GM23338 (cell line): ENCODE data around the gene OTUD4. TPM values are rescaled to one million over a fixed set of nuclear protein-coding genes. Genes with fewer than 3 reads are reported as not detected.
A peak's percentile ranks its signal among the peaks of the same experiment; 100 is the strongest.
"Not testable (repeated sequence)": the region's sequence is repeated elsewhere in the genome, so short reads cannot be mapped to it uniquely, and the experiment has no call there.

Experiments used
- ATAC-seq: fragments of 200-7000 bp; cut with Tn5 transposase; 3 replicates; pipeline ENCODE4 v1.9.1; 2020
- DNase-seq: peaks from one replicate; pipeline ENCODE4 v3.0.0-alpha.2; 2015; ENCODE audit warnings: low spot score
- H2AFZ ChIP-seq: fragments of 200-600 bp; sonication (generic); 2 replicates; pipeline ENCODE4 v1.8.0; 2016; ENCODE audit warnings: antibody characterized with exemption, mild to moderate bottlenecking, moderate library complexity
- H3F3A ChIP-seq: fragments of 200-600 bp; sonication (generic); replicated peaks from 2 replicates; pipeline ENCODE4 v1.8.0; 2017; ENCODE audit warnings: antibody characterized with exemption, mixed run types, low read depth
- H3K27ac ChIP-seq: fragments of 200-600 bp; sonication (generic); 2 replicates; pipeline ENCODE4 v1.6.1; 2016; ENCODE audit warnings: low read depth
- H3K27me3 ChIP-seq: fragments of 200-600 bp; sonication (generic); 2 replicates; pipeline ENCODE4 v1.8.0; 2016; ENCODE audit warnings: mild to moderate bottlenecking, mixed run types, moderate library complexity; ENCODE audit not compliant: insufficient read depth
- H3K36me3 ChIP-seq: fragments of 200-600 bp; sonication (generic); 2 replicates; pipeline ENCODE4 v1.8.0; 2016; ENCODE audit warnings: mild to moderate bottlenecking; ENCODE audit not compliant: insufficient read depth
- H3K4me1 ChIP-seq: fragments of 200-600 bp; sonication (generic); 2 replicates; pipeline ENCODE4 v1.8.0; 2016; ENCODE audit warnings: mild to moderate bottlenecking, moderate library complexity; ENCODE audit not compliant: insufficient read depth
- H3K4me2 ChIP-seq: fragments of 200-600 bp; sonication (generic); 2 replicates; pipeline ENCODE4 v1.7.1; 2017; ENCODE audit warnings: mixed run types
- H3K4me3 ChIP-seq: fragments of 200-600 bp; sonication (generic); 2 replicates; pipeline ENCODE4 v1.6.1; 2016; ENCODE audit warnings: mixed run types
- H3K79me2 ChIP-seq: fragments of 200-600 bp; sonication (generic); replicated peaks from 2 replicates; pipeline ENCODE4 v1.8.0; 2017; ENCODE audit warnings: mild to moderate bottlenecking; ENCODE audit not compliant: insufficient read depth
- H3K9me2 ChIP-seq: fragments of 200-600 bp; sonication (generic); 2 replicates; pipeline ENCODE4 v1.8.0; 2017; ENCODE audit not compliant: insufficient read depth
- H4K20me1 ChIP-seq: fragments of 200-600 bp; sonication (generic); replicated peaks from 2 replicates; pipeline ENCODE4 v1.8.0; 2017; ENCODE audit warnings: mild to moderate bottlenecking; ENCODE audit not compliant: insufficient read depth
- H3K27ac Mint-ChIP-seq: 2 replicates; pipeline ENCODE4 v1.8.0; 2020; ENCODE audit warnings: inconsistent platforms, mild to moderate bottlenecking, moderate library complexity, mixed read lengths
- H3K27me3 Mint-ChIP-seq: 3 replicates; pipeline ENCODE4 v1.8.0; 2022; ENCODE audit warnings: low read depth, mild to moderate bottlenecking, moderate library complexity, mixed read lengths, inconsistent platforms; ENCODE audit not compliant: insufficient read depth, poor library complexity
- H3K36me3 Mint-ChIP-seq: 3 replicates; pipeline ENCODE4 v1.8.0; 2021; ENCODE audit warnings: low read depth, mild to moderate bottlenecking, inconsistent platforms, moderate library complexity, mixed read lengths
- H3K4me1 Mint-ChIP-seq: 3 replicates; pipeline ENCODE4 v1.8.0; 2020; ENCODE audit warnings: mild to moderate bottlenecking, inconsistent platforms, mixed read lengths
- H3K4me3 Mint-ChIP-seq: 3 replicates; pipeline ENCODE4 v1.8.0; 2021; ENCODE audit warnings: moderate library complexity, mild to moderate bottlenecking, inconsistent platforms, mixed read lengths
- H3K9me3 Mint-ChIP-seq: 3 replicates; pipeline ENCODE4 v1.8.0; 2020; ENCODE audit warnings: moderate library complexity, mild to moderate bottlenecking, inconsistent platforms, mixed read lengths
- EZH2 ChIP-seq: fragments of 200-600 bp; sonication (generic); IDR thresholded peaks from one replicate; pipeline ENCODE4 v1.8.0; 2017; ENCODE audit warnings: antibody characterized with exemption, mild to moderate bottlenecking, low read depth; ENCODE audit not compliant: unreplicated experiment
- EZH2phosphoT487 ChIP-seq: fragments of 200-600 bp; sonication (generic); IDR thresholded peaks from one replicate; pipeline ENCODE4 v1.8.1; 2018; ENCODE audit warnings: antibody characterized with exemption; ENCODE audit not compliant: unreplicated experiment
- JUNB ChIP-seq: IDR thresholded peaks from one replicate; pipeline ENCODE4 v1.6.1; 2016; ENCODE audit warnings: antibody characterized with exemption; ENCODE audit not compliant: unreplicated experiment
- POLR2AphosphoS5 ChIP-seq: IDR thresholded peaks from 2 replicates; pipeline ENCODE4 v1.6.1; 2016; ENCODE audit warnings: antibody characterized with exemption, low read depth
- ZNF114 ChIP-seq: fragments of 250-450 bp; sonication (Bioruptor Pico); IDR thresholded peaks from 2 replicates; pipeline ENCODE4 v1.5.0; 2020; ENCODE audit warnings: mild to moderate bottlenecking, moderate library complexity
- ZNF331 ChIP-seq: fragments of 250-450 bp; sonication (Bioruptor Pico); IDR thresholded peaks from 2 replicates; pipeline ENCODE4 v1.5.0; 2020; ENCODE audit warnings: low read depth, mild to moderate bottlenecking, moderate library complexity
- long read RNA-seq: library from polyadenylated mRNA; unstranded; transcript quantifications from one replicate; pipeline ENCODE4 v2.0.0, GENCODE V29; 2020; ENCODE audit not compliant: unreplicated experiment
- polyA plus RNA-seq: library from polyadenylated mRNA; unstranded; fragments of >200 nt; fragmentation: Nextera tagmentation; extraction: Ambion mirVana; gene quantifications from 2 replicates; pipeline ENCODE4 v1.2.1, GENCODE V29; 2016
- total RNA-seq: library from RNA; depleted of rRNA; stranded (reverse); fragments of >200 nt; shearing (Covaris generic); gene quantifications from 2 replicates; pipeline ENCODE4 v1.2.3, GENCODE V29; 2014; rRNA removed
- TF ChIP-seq, protein P1 (sequence below), 2 experiments: fragments of 200-600 bp in 1 of 2; sonication (generic) in 1 of 2; conservative IDR thresholded peaks; 2 replicates each; pipeline versions ENCODE4 v1.5.1 to v1.6.1; 2016 to 2017; ENCODE audit warnings: antibody characterized with exemption in 2 of 2, low read depth in 2 of 2, mild to moderate bottlenecking in 2 of 2, moderate library complexity in 1 of 2
- TF ChIP-seq, protein P2 (sequence below): IDR thresholded peaks from 2 replicates; pipeline ENCODE4 v1.6.1; 2016; ENCODE audit warnings: antibody characterized with exemption

Gene OTUD4, protein sequence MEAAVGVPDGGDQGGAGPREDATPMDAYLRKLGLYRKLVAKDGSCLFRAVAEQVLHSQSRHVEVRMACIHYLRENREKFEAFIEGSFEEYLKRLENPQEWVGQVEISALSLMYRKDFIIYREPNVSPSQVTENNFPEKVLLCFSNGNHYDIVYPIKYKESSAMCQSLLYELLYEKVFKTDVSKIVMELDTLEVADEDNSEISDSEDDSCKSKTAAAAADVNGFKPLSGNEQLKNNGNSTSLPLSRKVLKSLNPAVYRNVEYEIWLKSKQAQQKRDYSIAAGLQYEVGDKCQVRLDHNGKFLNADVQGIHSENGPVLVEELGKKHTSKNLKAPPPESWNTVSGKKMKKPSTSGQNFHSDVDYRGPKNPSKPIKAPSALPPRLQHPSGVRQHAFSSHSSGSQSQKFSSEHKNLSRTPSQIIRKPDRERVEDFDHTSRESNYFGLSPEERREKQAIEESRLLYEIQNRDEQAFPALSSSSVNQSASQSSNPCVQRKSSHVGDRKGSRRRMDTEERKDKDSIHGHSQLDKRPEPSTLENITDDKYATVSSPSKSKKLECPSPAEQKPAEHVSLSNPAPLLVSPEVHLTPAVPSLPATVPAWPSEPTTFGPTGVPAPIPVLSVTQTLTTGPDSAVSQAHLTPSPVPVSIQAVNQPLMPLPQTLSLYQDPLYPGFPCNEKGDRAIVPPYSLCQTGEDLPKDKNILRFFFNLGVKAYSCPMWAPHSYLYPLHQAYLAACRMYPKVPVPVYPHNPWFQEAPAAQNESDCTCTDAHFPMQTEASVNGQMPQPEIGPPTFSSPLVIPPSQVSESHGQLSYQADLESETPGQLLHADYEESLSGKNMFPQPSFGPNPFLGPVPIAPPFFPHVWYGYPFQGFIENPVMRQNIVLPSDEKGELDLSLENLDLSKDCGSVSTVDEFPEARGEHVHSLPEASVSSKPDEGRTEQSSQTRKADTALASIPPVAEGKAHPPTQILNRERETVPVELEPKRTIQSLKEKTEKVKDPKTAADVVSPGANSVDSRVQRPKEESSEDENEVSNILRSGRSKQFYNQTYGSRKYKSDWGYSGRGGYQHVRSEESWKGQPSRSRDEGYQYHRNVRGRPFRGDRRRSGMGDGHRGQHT
- total RNA-seq (42.2 and 53.2 TPM in 2 replicates), polyA plus RNA-seq (15.5 and 17.9 TPM in 2 replicates)
- long read RNA-seq, full-length matches to known transcripts: 3 of 12 reads
- long read RNA-seq, partial matches to known transcripts: 3 of 12 reads
- long read RNA-seq, other reads (novel, unspliced or antisense): 6 of 12 reads

DNA sequence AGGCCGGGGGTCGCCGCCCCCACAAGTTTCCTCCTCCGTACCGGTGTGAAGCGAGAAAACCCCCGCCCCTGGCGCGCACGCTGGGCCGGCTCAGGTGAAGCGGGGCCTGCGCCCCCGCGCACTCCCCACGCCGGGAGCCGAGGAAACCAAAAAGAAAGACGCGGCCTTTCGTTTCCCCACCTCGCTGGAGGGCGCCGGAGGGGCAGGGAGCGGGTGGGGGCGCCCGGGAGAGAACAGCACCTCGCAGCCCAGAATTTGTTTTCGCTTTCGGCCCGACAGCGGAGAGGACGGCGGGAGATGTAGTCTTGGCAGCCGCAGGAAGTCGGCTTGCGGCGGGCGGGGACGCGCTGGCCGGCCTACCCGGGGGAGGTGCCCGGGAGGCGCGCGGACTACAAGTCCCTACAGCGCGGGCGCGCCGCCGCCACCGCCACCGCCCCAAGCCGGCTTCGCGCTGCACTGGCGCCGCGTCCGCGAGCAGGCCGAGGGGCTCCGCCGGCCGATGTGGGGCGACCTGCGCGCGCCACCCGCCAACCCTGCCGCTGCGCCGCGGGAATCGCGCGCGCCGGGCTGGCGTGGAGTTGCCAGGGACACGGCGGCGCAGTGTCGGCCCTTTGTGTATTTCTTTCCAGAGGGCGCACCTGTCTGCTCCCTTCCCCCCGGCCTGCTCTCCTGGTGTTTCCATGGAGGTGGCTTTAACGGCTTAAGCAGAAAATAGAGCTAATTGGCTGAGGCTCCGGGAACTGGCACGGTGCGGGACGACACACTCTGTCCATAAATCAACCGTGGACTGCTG lies at the start of gene OTUD4:
OTUD4 (minus strand) TSS at position 292 of the 793 bp plus-strand sequence. CDS start 616 bp downstream, outside the sequence.
- H3K79me2 ChIP-seq: peaks cover 40% of the 10 kb centered on the region
- ATAC-seq: peak; percentile 91
- H3K9me2 ChIP-seq: no peaks in the 10 kb centered on the region
- Mint-ChIP-seq H3K9me3 (no peaks in the 10 kb centered on the region), H3K36me3 (no peaks in the 10 kb centered on the region; the same call in 2 of the 3 replicates), H3K4me1 (peaks cover 19% of the 10 kb centered on the region), H3K27ac (peak within 1 kb of the TSS; percentile 87; the same call in 1 of the 2 replicates), H3K4me3 (peak within 1 kb of the TSS; percentile 92), H3K27me3 (peaks cover 9% of the 10 kb centered on the region)
- peak within 1 kb of the TSS; percentile 61 for H3K27ac ChIP-seq
- no peaks in the 10 kb centered on the region for H3F3A ChIP-seq
- H3K27me3 ChIP-seq: no peaks in the 10 kb centered on the region
- DNase-seq: peak; percentile 94
- H3K4me1 ChIP-seq: peaks cover 8% of the 10 kb centered on the region
- H2AFZ ChIP-seq: peak within 1 kb of the TSS; percentile 95
- H3K4me2 ChIP-seq: peak within 1 kb of the TSS; percentile 92
- TF ChIP-seq JUNB (no peak), ZNF114 (CRISPR knock-in tag) (no peak), EZH2 (no peak), POLR2AphosphoS5 (peak; percentile 60), ZNF331 (CRISPR knock-in tag) (no peak), EZH2phosphoT487 (no peak)
- TF ChIP-seq, protein P1, sequence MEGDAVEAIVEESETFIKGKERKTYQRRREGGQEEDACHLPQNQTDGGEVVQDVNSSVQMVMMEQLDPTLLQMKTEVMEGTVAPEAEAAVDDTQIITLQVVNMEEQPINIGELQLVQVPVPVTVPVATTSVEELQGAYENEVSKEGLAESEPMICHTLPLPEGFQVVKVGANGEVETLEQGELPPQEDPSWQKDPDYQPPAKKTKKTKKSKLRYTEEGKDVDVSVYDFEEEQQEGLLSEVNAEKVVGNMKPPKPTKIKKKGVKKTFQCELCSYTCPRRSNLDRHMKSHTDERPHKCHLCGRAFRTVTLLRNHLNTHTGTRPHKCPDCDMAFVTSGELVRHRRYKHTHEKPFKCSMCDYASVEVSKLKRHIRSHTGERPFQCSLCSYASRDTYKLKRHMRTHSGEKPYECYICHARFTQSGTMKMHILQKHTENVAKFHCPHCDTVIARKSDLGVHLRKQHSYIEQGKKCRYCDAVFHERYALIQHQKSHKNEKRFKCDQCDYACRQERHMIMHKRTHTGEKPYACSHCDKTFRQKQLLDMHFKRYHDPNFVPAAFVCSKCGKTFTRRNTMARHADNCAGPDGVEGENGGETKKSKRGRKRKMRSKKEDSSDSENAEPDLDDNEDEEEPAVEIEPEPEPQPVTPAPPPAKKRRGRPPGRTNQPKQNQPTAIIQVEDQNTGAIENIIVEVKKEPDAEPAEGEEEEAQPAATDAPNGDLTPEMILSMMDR (conservative IDR thresholded peaks at IDR 0.05; ENCODE audit: low read depth in 2 of 2): peak in 1 of 2 experiments; percentile 22; a peak in 1 of 4 replicates
- TF ChIP-seq, protein P2, sequence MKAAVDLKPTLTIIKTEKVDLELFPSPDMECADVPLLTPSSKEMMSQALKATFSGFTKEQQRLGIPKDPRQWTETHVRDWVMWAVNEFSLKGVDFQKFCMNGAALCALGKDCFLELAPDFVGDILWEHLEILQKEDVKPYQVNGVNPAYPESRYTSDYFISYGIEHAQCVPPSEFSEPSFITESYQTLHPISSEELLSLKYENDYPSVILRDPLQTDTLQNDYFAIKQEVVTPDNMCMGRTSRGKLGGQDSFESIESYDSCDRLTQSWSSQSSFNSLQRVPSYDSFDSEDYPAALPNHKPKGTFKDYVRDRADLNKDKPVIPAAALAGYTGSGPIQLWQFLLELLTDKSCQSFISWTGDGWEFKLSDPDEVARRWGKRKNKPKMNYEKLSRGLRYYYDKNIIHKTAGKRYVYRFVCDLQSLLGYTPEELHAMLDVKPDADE: peak; percentile 84
- peak within 1 kb of the TSS; percentile 80 for H3K4me3 ChIP-seq
- peaks cover 13% of the 10 kb centered on the region; the same call in 1 of the 2 replicates for H4K20me1 ChIP-seq
- H3K36me3 ChIP-seq: no peaks in the 10 kb centered on the region

DNA sequence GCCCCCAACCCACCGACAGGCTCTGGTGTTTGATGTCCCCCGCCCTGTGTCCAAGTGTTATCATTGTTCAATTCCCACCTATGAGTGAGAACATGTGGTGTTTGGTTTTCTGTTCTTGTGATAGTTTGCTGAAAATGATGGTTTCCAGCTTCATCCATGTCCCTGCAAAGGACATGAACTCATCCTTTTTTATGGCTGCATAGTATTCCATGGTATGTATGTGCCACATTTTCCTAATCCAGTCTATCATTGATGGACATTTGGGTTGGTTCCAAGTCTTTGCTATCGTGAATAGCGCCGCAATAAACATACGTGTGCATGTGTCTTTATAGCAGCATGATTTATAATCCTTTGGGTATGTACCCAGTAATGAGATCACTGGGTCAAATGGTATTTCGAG lies 42.8 kb upstream of the OTUD4 start:
- H3K27ac Mint-ChIP-seq, H2AFZ ChIP-seq, H3K36me3 Mint-ChIP-seq, DNase-seq, H3K27ac ChIP-seq, H3K4me3 Mint-ChIP-seq, H3K79me2 ChIP-seq, H4K20me1 ChIP-seq, H3K9me2 ChIP-seq, H3K9me3 Mint-ChIP-seq, ATAC-seq, H3K4me1 Mint-ChIP-seq, H3K36me3 ChIP-seq, H3K27me3 Mint-ChIP-seq, H3K4me1 ChIP-seq, H3F3A ChIP-seq, H3K27me3 ChIP-seq, H3K4me2 ChIP-seq, H3K4me3 ChIP-seq: not testable (repeated sequence)

DNA sequence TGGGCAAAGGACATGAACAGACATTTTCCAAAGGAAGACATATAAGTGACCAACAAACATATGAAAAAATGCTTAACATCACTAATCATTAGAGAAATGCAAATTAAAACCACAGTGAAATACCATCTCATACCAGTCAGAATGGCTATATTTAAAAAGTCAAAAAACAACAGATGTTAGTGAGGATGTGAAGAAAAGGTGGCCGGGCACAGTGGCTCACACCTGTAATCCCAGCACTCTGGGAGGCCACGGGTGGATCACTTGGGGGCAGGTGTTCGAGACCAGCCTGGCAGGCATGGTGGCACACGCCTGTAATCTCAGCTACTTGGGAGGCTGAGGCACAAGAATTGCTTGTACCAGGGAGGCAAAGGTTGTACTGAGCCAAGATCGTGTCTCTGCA lies 41.1 kb upstream of the OTUD4 start:
- H3K27ac ChIP-seq, H3F3A ChIP-seq, H3K9me2 ChIP-seq, H3K36me3 ChIP-seq, H3K36me3 Mint-ChIP-seq, H3K4me3 Mint-ChIP-seq, H3K27me3 Mint-ChIP-seq, H3K79me2 ChIP-seq, DNase-seq, H3K4me2 ChIP-seq, H3K27ac Mint-ChIP-seq, ATAC-seq, H2AFZ ChIP-seq, H3K27me3 ChIP-seq, H4K20me1 ChIP-seq, H3K9me3 Mint-ChIP-seq, H3K4me3 ChIP-seq: not testable (repeated sequence)
- peaks cover 19% of the 10 kb centered on the region for H3K4me1 Mint-ChIP-seq
- peaks cover 19% of the 10 kb centered on the region for H3K4me1 ChIP-seq
